PC-3 (cell line): Measurements from ENCODE around the gene SEC16A. TPM values are rescaled to one million over a fixed set of nuclear protein-coding genes. Genes with fewer than 3 reads are reported as not detected.
A peak's percentile ranks its signal among the peaks of the same experiment; 100 is the strongest.
"Not testable (repeated sequence)": the region's sequence is repeated elsewhere in the genome, so short reads cannot be mapped to it uniquely, and the experiment has no call there.

Source experiments
- ATAC-seq: fragments of 200-7000 bp; cut with Tn5 transposase; 2 replicates; pipeline ENCODE4 v1.9.1; 2020; ENCODE audit warnings: mild to moderate bottlenecking, moderate library complexity
- BruUV-seq: library from RNA; stranded (reverse); fragments of 400-500 nt; replicated peaks from 2 replicates; lab custom pipeline; 2021; lab: Mats Ljungman, UMichigan
- CTCF ChIA-PET: fragments of 300-600 bp; sonication (Branson Sonifier 250); formaldehyde crosslinking; loops from one replicate; lab custom pipeline; 2022; ENCODE audit warnings: antibody characterized with exemption; lab: Charles Lee
- POLR2A ChIA-PET: fragments of 300-600 bp; sonication (Branson Sonifier 250); formaldehyde crosslinking; loops from one replicate; lab custom pipeline; 2022; ENCODE audit warnings: antibody characterized with exemption; ENCODE audit not compliant: unreplicated experiment; lab: Charles Lee
- DNase-seq: peaks from one replicate; pipeline ENCODE4 v3.0.0-alpha.2; 2015
- H2AFZ ChIP-seq: fragments of 300-600 bp; sonication (generic); 2 replicates; pipeline ENCODE4 v1.6.0; 2016; ENCODE audit warnings: antibody characterized with exemption, low read length
- H3F3A ChIP-seq: fragments of 300-600 bp; sonication (generic); one replicate; pipeline ENCODE4 v1.6.0; 2017; ENCODE audit warnings: antibody characterized with exemption, low read length, control low read depth, mild to moderate bottlenecking; ENCODE audit not compliant: unreplicated experiment
- H3K27ac ChIP-seq: fragments of 300-600 bp; sonication (generic); 2 replicates; pipeline ENCODE4 v1.5.1; 2016; ENCODE audit warnings: mild to moderate bottlenecking, low read length
- H3K27me3 ChIP-seq: fragments of 300-600 bp; sonication (generic); 2 replicates; pipeline ENCODE4 v1.6.1; 2016; ENCODE audit warnings: low read length, mixed read lengths
- H3K36me3 ChIP-seq: fragments of 300-600 bp; sonication (generic); 2 replicates; pipeline ENCODE4 v1.6.1; 2016; ENCODE audit warnings: low read depth, mixed run types, low read length, mixed read lengths
- H3K4me1 ChIP-seq: fragments of 300-600 bp; sonication (generic); 2 replicates; pipeline ENCODE4 v1.5.1; 2016; ENCODE audit warnings: low read length; ENCODE audit not compliant: insufficient read depth
- H3K4me2 ChIP-seq: fragments of 300-600 bp; sonication (generic); 2 replicates; pipeline ENCODE4 v1.6.0; 2016; ENCODE audit warnings: low read length
- H3K4me3 ChIP-seq: fragments of 300-600 bp; sonication (generic); 2 replicates; pipeline ENCODE4 v1.5.1; 2016; ENCODE audit warnings: mild to moderate bottlenecking, low read length, mixed read lengths
- H3K79me2 ChIP-seq: fragments of 300-600 bp; sonication (generic); 2 replicates; pipeline ENCODE4 v1.6.1; 2017; ENCODE audit warnings: low read length, mixed read lengths
- H3K9ac ChIP-seq: fragments of 300-600 bp; sonication (generic); 2 replicates; pipeline ENCODE4 v1.6.0; 2016; ENCODE audit warnings: mild to moderate bottlenecking, low read length
- H3K9me2 ChIP-seq: fragments of 300-600 bp; sonication (generic); replicated peaks from 2 replicates; pipeline ENCODE4 v1.6.1; 2016; ENCODE audit warnings: mixed run types, low read length, mixed read lengths
- H3K9me3 ChIP-seq: fragments of 300-600 bp; sonication (generic); 2 replicates; pipeline ENCODE4 v1.6.1; 2016; ENCODE audit warnings: low read length, mixed read lengths
- H4K20me1 ChIP-seq: fragments of 300-600 bp; sonication (generic); 2 replicates; pipeline ENCODE4 v1.6.1; 2016; ENCODE audit warnings: low read length, mixed read lengths
- CTCF ChIP-seq: fragments of 300-600 bp; sonication (generic); conservative IDR thresholded peaks from 2 replicates; pipeline ENCODE4 v1.5.1; 2017; ENCODE audit warnings: antibody characterized with exemption, low read depth, mild to moderate bottlenecking, low read length
- EZH2 ChIP-seq: fragments of 300-600 bp; sonication (generic); IDR thresholded peaks from one replicate; pipeline ENCODE4 v1.6.1; 2017; ENCODE audit warnings: antibody characterized with exemption, mild to moderate bottlenecking, low read length; ENCODE audit not compliant: unreplicated experiment
- EZH2phosphoT487 ChIP-seq: fragments of 300-600 bp; sonication (generic); IDR thresholded peaks from 2 replicates; pipeline ENCODE4 v1.6.1; 2018; ENCODE audit warnings: mild to moderate bottlenecking, antibody characterized with exemption, low read length, borderline replicate concordance
- intact Hi-C: fragments of 100-400 bp; cut with micrococcal nuclease; formaldehyde crosslinking; loops from 2 replicates; pipeline ENCODE4 v1.9.0; 2023
- total RNA-seq: library from RNA; depleted of rRNA; stranded (reverse); fragments of >200 nt; gene quantifications from 2 replicates; pipeline ENCODE4 v1.2.3, GENCODE V29; 2014

The SEC16A gene
- total RNA-seq, 1 experiment from 2014 or later: 28.3 TPM

DNA sequence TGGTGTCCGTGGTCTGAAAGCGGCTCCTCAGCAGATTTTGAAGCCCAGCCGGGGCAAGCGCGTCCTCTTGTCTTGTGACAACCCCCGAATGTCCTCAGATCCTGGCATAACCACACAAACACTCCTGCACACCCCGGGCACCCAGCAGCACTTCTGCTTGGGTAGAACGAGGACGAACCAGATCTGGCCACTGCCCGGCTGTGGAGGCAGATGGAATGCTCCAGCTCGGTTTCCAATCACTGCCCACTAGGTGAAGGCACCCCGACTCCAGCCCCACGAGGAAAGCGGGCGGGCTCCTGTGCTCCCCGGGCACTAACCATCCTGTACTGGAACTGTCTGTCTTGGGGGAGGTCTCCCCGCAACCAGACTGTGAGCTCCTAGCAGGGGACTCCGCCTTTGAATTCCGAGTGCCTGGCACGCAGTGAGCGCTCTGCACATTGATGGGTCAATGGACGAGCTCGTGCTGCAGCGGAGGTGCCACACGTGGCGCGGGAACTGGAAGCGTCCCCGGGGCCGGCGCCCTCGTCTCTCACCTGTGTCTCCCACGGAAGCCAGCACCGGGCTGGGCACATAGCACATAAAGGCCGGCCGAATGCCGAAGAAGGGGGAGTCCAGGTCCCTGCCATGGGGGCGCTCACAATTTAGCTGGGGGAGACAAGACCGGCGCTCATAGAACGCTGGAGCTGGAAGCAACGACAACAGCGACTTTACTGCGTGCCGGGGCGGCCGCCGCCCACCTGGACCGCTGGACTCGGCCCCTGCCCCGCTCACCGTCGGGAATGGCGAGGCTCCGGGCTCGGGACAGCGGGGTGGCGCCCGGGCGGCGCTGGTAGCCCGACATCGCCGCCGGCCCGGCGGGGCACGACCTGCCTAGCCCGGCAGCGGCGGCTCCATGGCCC, 73.0 kb downstream of the SEC16A start:
- no peak for TF ChIP-seq EZH2phosphoT487
- TF ChIP-seq CTCF: no peak
- TF ChIP-seq EZH2: no peak
- Histone ChIP-seq H3K27me3 (no peaks in the 10 kb centered on the region), H3K9me2 (no peaks in the 10 kb centered on the region), H4K20me1 (peaks cover 10% of the 10 kb centered on the region; the same call in 1 of the 2 replicates), H3K9me3 (no peaks in the 10 kb centered on the region), H3K4me3 (peak overlapping the region; percentile 81), H3K27ac (peak overlapping the region; percentile 29; the same call in 1 of the 2 replicates), H3K79me2 (peaks cover 44% of the 10 kb centered on the region), H2AFZ (peak overlapping the region; percentile 59; the same call in 1 of the 2 replicates), H3F3A (no peaks in the 10 kb centered on the region), H3K4me2 (peak overlapping the region; percentile 97), H3K4me1 (peaks cover 18% of the 10 kb centered on the region; the same call in 1 of the 2 replicates), H3K9ac (peak overlapping the region; percentile 88), H3K36me3 (peaks cover 20% of the 10 kb centered on the region)
- CTCF ChIA-PET: no interaction called here
- POLR2A ChIA-PET: interaction anchor here (0.6 kb wide), 1 partner anchor 47 kb away, joined by 3 read pairs; no protein-coding TSS in a partner anchor
- BruUV-seq: TSS peak; percentile 45
- DNase-seq (peak; percentile 38), ATAC-seq (peak; percentile 68)
- intact Hi-C loops: no loop called here

- no peak overlapping the region for H2AFZ ChIP-seq
- H3K9me2 ChIP-seq: no peaks in the 10 kb centered on the region
- no peaks in the 10 kb centered on the region for H3K27me3 ChIP-seq
- intact Hi-C loops: no loop called here
- H3K36me3 ChIP-seq: peaks cover 8% of the 10 kb centered on the region; the same call in 1 of the 2 replicates
- H3K4me1 ChIP-seq: peaks cover 18% of the 10 kb centered on the region; the same call in 1 of the 2 replicates
- no peaks in the 10 kb centered on the region for H3F3A ChIP-seq
- no peak for DNase-seq
- TF ChIP-seq CTCF: no peak
- TF ChIP-seq EZH2: no peak
- TF ChIP-seq EZH2phosphoT487: no peak
- H4K20me1 ChIP-seq: peaks cover 10% of the 10 kb centered on the region; the same call in 1 of the 2 replicates
- CTCF ChIA-PET: no interaction called here
- no TSS peak for BruUV-seq
- H3K79me2 ChIP-seq: peaks cover 40% of the 10 kb centered on the region
- H3K4me2 ChIP-seq: no peak overlapping the region
- H3K4me3 ChIP-seq: no peak overlapping the region
- H3K9me3 ChIP-seq: no peaks in the 10 kb centered on the region
- POLR2A ChIA-PET: no interaction called here
- no peak for ATAC-seq
- H3K9ac ChIP-seq: no peak overlapping the region
- no peak overlapping the region for H3K27ac ChIP-seq
These were observed 74.9 kb downstream of the SEC16A start for GRCh38 chr9:136407911-136408310.

DNA sequence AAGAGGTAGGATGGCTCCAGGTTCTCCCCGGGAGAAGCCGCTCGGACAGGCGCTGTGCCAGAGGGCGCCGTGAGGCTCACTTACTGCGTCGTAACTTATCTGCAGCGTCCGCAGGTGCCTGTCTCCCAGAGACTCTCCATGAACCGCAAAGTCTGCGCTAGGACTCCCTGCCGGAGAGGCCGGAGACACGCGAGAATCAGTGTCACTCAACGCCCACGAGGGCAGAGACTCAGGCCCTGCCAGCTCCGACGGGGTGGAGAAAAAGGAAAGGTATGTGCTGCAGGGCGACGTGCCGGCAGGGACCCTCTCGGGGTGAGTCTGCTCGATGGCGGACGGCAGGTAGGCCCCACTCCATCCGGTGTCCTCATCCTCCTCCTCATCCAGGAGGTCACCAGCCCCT, 75.8 kb downstream of the SEC16A start:
- H4K20me1 ChIP-seq, H3K36me3 ChIP-seq, DNase-seq, H2AFZ ChIP-seq, H3F3A ChIP-seq, H3K9ac ChIP-seq, H3K4me2 ChIP-seq, intact Hi-C loops, BruUV-seq, H3K9me2 ChIP-seq, H3K27ac ChIP-seq, H3K4me3 ChIP-seq, ATAC-seq, H3K9me3 ChIP-seq, CTCF ChIA-PET, H3K27me3 ChIP-seq, POLR2A ChIA-PET: not testable (repeated sequence)
- peaks cover 15% of the 10 kb centered on the region; the same call in 1 of the 2 replicates for H3K4me1 ChIP-seq
- peaks cover 32% of the 10 kb centered on the region for H3K79me2 ChIP-seq

DNA sequence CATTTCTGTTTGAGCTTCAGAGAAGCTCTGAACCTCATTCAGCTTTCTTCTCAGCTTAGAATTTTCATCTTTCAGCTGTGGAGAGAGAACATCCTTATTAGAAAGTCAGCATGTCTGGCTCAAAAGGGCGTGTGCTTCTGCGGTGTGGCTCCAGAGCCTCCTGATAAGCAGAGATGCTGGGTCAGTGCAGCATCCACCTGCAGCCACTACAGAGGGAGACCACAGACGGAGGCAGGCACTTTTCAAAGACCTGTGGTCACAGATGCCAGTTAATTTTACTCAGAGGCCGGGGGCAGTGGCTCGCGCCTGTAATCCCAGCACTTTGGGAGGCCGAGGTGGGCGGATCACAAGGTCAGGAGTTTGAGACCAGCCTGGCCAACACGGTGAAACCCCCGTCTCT, 76.9 kb downstream of the SEC16A start:
- H3K27me3 ChIP-seq, DNase-seq, H2AFZ ChIP-seq, intact Hi-C loops, BruUV-seq, H3K27ac ChIP-seq, H3K4me1 ChIP-seq, H3K9me3 ChIP-seq, POLR2A ChIA-PET, H3K9ac ChIP-seq, H4K20me1 ChIP-seq, CTCF ChIA-PET, H3K9me2 ChIP-seq, ATAC-seq, H3F3A ChIP-seq, H3K4me3 ChIP-seq, H3K36me3 ChIP-seq, H3K4me2 ChIP-seq: not testable (repeated sequence)
- peaks cover 20% of the 10 kb centered on the region for H3K79me2 ChIP-seq
